ENCODE data around the gene INAVA. TPM values are rescaled to one million over a fixed set of nuclear protein-coding genes. Genes with fewer than 3 reads are reported as not detected.

The INAVA gene
- total and polyA plus RNA-seq, 2 donors (not counting 1 experiment from before 2014, with no cell fraction given) = 0.06 to 0.34 TPM

DNA sequence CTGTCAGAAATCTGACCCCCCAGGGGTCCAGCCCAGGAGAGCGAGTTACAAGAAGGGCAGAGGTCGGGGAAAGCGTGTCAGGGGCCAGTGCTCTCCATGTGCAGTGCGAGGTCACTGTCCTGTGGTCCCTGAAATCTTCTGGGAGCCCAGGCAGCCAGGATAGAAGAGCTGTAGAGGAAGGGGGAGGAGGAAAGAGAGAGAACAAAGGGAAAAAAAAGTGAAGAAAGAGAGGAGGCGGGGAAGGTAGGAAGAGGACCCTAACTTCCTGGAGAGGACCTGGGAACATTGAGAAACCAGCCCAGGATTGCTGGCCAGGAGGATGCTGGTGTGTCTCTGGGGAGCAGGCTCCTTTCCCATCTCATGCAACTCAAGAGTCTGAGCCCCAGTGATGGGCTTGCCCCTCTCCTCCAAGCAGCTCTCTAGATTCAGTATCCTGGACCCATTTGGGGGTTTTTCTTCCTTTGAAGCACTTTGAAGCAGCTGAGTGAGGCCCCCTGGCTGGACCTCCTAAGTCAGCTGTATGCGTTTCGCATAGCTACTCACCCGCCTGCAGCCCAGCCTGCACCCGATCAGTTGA is 6.8 kb upstream of the INAVA start:
- ChIA-PET POLR2A (interaction anchor here (0.6 to 1.1 kb wide), 3 partner anchors 20 to 266 kb away, joined by 3 to 4 read pairs (median 3); partner anchors contain the start of gene DDX59), CTCF (interaction anchor here (0.6 to 2.4 kb wide), 10 partner anchors 10 to 735 kb away, joined by 3 to 11 read pairs (median 4); partner anchors contain the start of gene KIF14)
- no peaks in the 10 kb centered on the region for H3K9me3 ChIP-seq (ENCODE audit: control extremely low read depth in 1 of 3, control insufficient read depth in 2 of 3, insufficient read depth in 1 of 3, low read length in 2 of 3)
- H3K4me3 ChIP-seq (ENCODE audit: control extremely low read depth in 1 of 5, extremely low read depth in 1 of 5, insufficient read depth in 1 of 5, low read depth in 2 of 5, low read length in 4 of 5) = peak overlapping the region in 2 of 5 experiments; percentile 11 to 23
- WGBS (ENCODE audit: insufficient coverage) = 51% methylated on average over 9 of the region's 9 CpGs
- H3K4me2 ChIP-seq (replicated peaks; ENCODE audit: low read depth, low read length, poor library complexity, severe bottlenecking) = peak overlapping the region; percentile 63
- intact Hi-C loops (cut with micrococcal nuclease) = loop anchor here (1.0 to 10.0 kb wide), 2 partner anchors 18 to 137 kb away; partner anchors contain the start of gene KIF21B
- H3K27me3 ChIP-seq (replicated peaks in 1 of 4; ENCODE audit: control extremely low read depth in 1 of 4, control insufficient read depth in 3 of 4, insufficient read depth in 4 of 4, low read length in 3 of 4) = peaks cover 0 to 27% (median 12%) of the 10 kb centered on the region in 4 experiments
- H3K4me1 Mint-ChIP-seq = peaks cover 52% of the 10 kb centered on the region
- no peaks in the 10 kb centered on the region for H3K9me3 Mint-ChIP-seq (ENCODE audit: insufficient read depth)
- no peaks in the 10 kb centered on the region for H4K20me1 ChIP-seq (ENCODE audit: control insufficient read depth, insufficient read depth, low read length, poor library complexity, severe bottlenecking)
- no peak overlapping the region for H3K27ac ChIP-seq (ENCODE audit: low read length in 2 of 2)
- H3K79me2 ChIP-seq (ENCODE audit: control insufficient read depth, insufficient read depth, low read length) = no peaks in the 10 kb centered on the region
- DNase-seq (no peak), ATAC-seq (ENCODE audit: low read depth) (no peak)
- peaks cover 42 to 51% of the 10 kb centered on the region in 2 donors for H3K4me1 ChIP-seq (ENCODE audit: control insufficient read depth in 2 of 2, insufficient read depth in 2 of 2, low read length in 2 of 2)
- H3K27me3 Mint-ChIP-seq = peaks cover 18% of the 10 kb centered on the region
- peak overlapping the region; percentile 63 for H3K27ac Mint-ChIP-seq
- H3K9ac ChIP-seq (ENCODE audit: low read length) = peak overlapping the region; percentile 16
- peak overlapping the region; percentile 59 for H3K4me3 Mint-ChIP-seq
- peak overlapping the region; percentile 35 for H2AFZ ChIP-seq (ENCODE audit: insufficient read depth, low read depth, low read length, poor library complexity, severe bottlenecking)
- TF ChIP-seq, protein P1, sequence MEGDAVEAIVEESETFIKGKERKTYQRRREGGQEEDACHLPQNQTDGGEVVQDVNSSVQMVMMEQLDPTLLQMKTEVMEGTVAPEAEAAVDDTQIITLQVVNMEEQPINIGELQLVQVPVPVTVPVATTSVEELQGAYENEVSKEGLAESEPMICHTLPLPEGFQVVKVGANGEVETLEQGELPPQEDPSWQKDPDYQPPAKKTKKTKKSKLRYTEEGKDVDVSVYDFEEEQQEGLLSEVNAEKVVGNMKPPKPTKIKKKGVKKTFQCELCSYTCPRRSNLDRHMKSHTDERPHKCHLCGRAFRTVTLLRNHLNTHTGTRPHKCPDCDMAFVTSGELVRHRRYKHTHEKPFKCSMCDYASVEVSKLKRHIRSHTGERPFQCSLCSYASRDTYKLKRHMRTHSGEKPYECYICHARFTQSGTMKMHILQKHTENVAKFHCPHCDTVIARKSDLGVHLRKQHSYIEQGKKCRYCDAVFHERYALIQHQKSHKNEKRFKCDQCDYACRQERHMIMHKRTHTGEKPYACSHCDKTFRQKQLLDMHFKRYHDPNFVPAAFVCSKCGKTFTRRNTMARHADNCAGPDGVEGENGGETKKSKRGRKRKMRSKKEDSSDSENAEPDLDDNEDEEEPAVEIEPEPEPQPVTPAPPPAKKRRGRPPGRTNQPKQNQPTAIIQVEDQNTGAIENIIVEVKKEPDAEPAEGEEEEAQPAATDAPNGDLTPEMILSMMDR (IDR thresholded peaks at IDR 0.05) = no peak
- TF ChIP-seq EZH2 (IDR thresholded peaks at IDR 0.05; ENCODE audit: borderline replicate concordance, insufficient read depth, low read depth, low read length, poor library complexity, severe bottlenecking) = no peak
- no peaks in the 10 kb centered on the region for H3K36me3 ChIP-seq (replicated peaks in 1 of 2; ENCODE audit: control extremely low read depth in 1 of 2, control insufficient read depth in 1 of 2, extremely low read depth in 1 of 2, insufficient read depth in 2 of 2, low read length in 1 of 2)

DNA sequence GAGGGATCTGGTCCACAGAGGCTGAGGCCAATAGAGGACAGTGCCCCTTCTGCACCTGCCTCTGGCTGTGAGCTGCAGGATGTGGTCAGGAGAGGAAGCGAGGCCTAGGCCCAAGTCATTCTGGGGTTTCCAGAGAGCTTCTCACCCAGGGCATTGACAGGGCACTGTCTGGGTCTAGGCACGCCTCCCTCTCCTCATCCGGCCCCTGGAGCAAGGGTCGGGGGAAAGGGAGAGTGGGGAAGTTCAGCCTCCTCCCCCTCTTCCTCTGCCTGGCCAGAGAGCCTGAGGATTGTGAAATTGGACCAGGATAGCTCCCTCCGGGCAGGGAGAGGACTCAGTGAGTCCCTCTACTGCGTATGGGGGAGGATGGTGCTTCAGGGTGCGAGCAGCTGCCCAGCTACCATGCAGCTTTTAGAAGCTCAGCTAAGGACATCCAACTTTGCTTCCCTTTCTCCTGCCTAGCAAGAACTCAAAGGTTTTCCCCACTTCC is 6.3 kb upstream of the INAVA start:
- no peaks in the 10 kb centered on the region for H3K9me3 Mint-ChIP-seq (ENCODE audit: insufficient read depth)
- Histone ChIP-seq H3K9me3 (ENCODE audit: control extremely low read depth in 1 of 3, control insufficient read depth in 2 of 3, insufficient read depth in 1 of 3, low read length in 2 of 3) (no peaks in the 10 kb centered on the region), H3K27me3 (replicated peaks in 1 of 4; ENCODE audit: control extremely low read depth in 1 of 4, control insufficient read depth in 3 of 4, insufficient read depth in 4 of 4, low read length in 3 of 4) (peaks cover 0 to 30% (median 12%) of the 10 kb centered on the region in 4 experiments), H2AFZ (ENCODE audit: insufficient read depth, low read depth, low read length, poor library complexity, severe bottlenecking) (peak overlapping the region; percentile 35), H4K20me1 (ENCODE audit: control insufficient read depth, insufficient read depth, low read length, poor library complexity, severe bottlenecking) (no peaks in the 10 kb centered on the region), H3K4me3 (ENCODE audit: control extremely low read depth in 1 of 5, extremely low read depth in 1 of 5, insufficient read depth in 1 of 5, low read depth in 2 of 5, low read length in 4 of 5) (peak overlapping the region in 2 of 5 experiments; percentile 6 to 23), H3K4me2 (replicated peaks; ENCODE audit: low read depth, low read length, poor library complexity, severe bottlenecking) (peak overlapping the region; percentile 63), H3K4me1 (ENCODE audit: control insufficient read depth in 2 of 2, insufficient read depth in 2 of 2, low read length in 2 of 2) (peaks cover 42 to 51% of the 10 kb centered on the region in 2 donors), H3K79me2 (ENCODE audit: control insufficient read depth, insufficient read depth, low read length) (no peaks in the 10 kb centered on the region), H3K36me3 (replicated peaks in 1 of 2; ENCODE audit: control extremely low read depth in 1 of 2, control insufficient read depth in 1 of 2, extremely low read depth in 1 of 2, insufficient read depth in 2 of 2, low read length in 1 of 2) (no peaks in the 10 kb centered on the region), H3K27ac (ENCODE audit: low read length in 2 of 2) (peak overlapping the region in 1 of 2 donors; percentile 4), H3K9ac (ENCODE audit: low read length) (peak overlapping the region; percentile 16)
- 0% methylated on average over 2 of the region's 7 CpGs for WGBS (ENCODE audit: insufficient coverage)
- H3K4me1 Mint-ChIP-seq = peaks cover 52% of the 10 kb centered on the region
- DNase-seq = peak; percentile 69
- peak; percentile 94 for ATAC-seq (ENCODE audit: low read depth)
- intact Hi-C loops (cut with micrococcal nuclease) = loop anchor here (1.0 to 10.0 kb wide), 2 partner anchors 18 to 136 kb away; partner anchors contain the start of gene KIF21B
- TF ChIP-seq, protein P1 (IDR thresholded peaks at IDR 0.05) = no peak
- TF ChIP-seq EZH2 (IDR thresholded peaks at IDR 0.05; ENCODE audit: borderline replicate concordance, insufficient read depth, low read depth, low read length, poor library complexity, severe bottlenecking) = no peak
- CTCF ChIA-PET = interaction anchor here (0.6 to 2.4 kb wide), 10 partner anchors 11 to 735 kb away, joined by 3 to 11 read pairs (median 4); partner anchors contain the start of gene KIF14
- POLR2A ChIA-PET = interaction anchor here (0.6 to 1.1 kb wide), 3 partner anchors 20 to 266 kb away, joined by 3 to 4 read pairs (median 3); partner anchors contain the start of gene DDX59
- H3K4me3 Mint-ChIP-seq = peak overlapping the region; percentile 59
- H3K27ac Mint-ChIP-seq = peak overlapping the region; percentile 63
- peaks cover 19% of the 10 kb centered on the region for H3K27me3 Mint-ChIP-seq
